HS-5 (cell line): ENCODE results near the gene GOLGA8O.
"Not testable (repeated sequence)": the region's sequence is repeated elsewhere in the genome, so short reads cannot be mapped to it uniquely, and the experiment has no call there.

Experiments
- DNase-seq: peaks from one replicate; pipeline ENCODE4 v3.0.0-alpha.2; 2012; ENCODE audit warnings: low read depth

GOLGA8O gene

GRCh38 chr15:32455534-32455933 lies at the start of gene GOLGA8O:
Gene GOLGA8O (minus strand): TSS chr15:32455634. CDS start chr15:32455536, 98 bp downstream.
- not testable (repeated sequence) for DNase-seq

DNA sequence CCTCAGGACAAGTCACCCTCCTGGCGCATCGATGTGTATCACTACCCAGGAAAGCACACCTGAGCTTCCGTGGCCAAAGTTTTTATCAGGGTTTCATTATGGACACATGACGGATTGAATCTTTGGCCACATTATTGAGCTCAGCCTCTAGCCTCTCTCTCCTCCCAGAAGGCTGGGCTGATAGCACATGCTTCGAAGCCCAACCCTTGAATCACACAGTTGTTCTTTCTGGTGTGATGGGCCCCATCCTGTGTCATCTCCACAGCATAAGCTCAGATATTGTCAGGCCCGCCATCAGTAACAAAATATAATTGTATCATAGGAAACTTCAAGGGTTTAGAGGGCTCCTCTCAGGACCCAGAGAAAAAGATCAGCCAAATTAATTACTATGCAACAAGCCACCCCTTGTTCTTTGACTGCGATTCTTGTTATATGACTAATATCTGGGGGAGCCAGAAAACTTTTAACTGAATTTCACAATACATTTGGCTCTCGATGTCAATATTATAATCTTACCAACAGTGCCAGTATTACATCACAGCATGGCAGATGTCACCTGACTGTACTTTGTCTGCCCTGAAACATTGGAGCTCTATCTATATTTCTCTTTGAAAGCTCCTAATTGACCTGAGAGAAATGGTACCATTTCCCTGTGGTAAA lies 48.8 kb upstream of the GOLGA8O start:
- DNase-seq, result not testable (repeated sequence)

GRCh38 chr15:32502946-32503345 lies 47.5 kb upstream of the GOLGA8O start:
- not testable (repeated sequence) for DNase-seq

- DNase-seq, result not testable (repeated sequence)
Measured at GRCh38 chr15:32492768-32493167, 37.3 kb upstream of the GOLGA8O start.

GRCh38 chr15:32486474-32486873 lies 31.0 kb upstream of the GOLGA8O start:
- not testable (repeated sequence) for DNase-seq

DNA sequence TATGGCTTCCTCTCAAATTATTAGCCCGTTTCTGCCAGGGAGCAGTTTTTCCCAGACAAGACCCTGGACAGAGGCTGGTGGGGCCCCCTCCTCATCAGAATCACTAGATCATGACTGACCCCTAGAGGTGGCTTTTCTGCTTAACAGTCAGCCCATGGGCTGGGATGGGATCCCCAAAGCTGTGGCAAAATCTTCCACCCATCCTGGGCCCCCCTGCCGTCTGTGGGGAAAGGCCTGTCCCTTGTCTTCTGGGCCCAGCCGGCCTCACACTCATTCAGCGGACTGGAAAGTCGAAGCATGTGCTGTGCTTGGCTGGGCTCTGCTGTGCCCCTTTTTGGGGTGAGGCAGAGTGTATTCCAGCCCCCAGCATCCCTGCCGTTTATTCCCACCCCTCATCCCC lies 27.9 kb upstream of the GOLGA8O start:
- not testable (repeated sequence) for DNase-seq

DNA sequence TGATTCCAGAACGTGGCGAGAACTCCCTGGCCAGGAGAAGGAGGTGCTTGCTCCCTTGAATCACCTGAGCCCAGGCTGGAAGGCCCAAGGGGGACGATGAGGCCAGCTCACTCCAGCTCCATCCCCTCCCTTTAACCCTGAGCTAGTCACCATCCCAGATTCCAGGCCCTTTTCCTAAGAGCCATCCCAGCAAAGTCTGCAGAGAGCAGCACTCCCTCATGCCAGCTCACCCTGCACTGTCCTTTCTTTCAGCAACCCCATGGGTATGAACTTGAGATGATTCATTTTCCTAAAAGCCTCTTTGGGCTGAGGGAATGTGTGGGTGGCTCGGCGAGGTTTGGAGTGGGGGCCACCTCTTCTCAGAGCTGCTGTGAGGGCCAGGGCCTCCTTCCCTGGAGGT lies 26.2 kb upstream of the GOLGA8O start:
- not testable (repeated sequence) for DNase-seq

DNA sequence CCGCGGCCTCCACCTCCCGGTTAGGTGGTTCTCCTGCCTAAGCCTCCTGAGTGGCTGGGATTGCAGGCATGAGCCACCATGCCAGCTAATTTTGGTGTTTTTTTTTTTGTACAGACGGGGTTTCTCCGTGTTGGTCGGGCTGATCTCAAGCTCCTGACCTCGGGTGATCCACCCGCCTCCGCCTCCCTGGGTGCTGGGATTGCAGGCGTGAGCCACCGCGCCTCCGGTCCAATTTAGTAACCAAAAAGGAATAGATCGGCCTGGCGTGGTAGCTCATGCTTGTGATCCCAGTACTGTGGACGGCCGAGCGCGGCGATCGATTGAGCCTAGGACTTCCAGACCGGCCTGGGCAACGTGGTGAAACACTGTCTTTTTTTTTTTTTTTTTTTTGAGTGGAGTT lies 12.6 kb upstream of the GOLGA8O start:
- DNase-seq, result not testable (repeated sequence)

GRCh38 chr15:32440445-32440977 lies 14.9 kb downstream of the GOLGA8O start:
- not testable (repeated sequence) for DNase-seq

DNA sequence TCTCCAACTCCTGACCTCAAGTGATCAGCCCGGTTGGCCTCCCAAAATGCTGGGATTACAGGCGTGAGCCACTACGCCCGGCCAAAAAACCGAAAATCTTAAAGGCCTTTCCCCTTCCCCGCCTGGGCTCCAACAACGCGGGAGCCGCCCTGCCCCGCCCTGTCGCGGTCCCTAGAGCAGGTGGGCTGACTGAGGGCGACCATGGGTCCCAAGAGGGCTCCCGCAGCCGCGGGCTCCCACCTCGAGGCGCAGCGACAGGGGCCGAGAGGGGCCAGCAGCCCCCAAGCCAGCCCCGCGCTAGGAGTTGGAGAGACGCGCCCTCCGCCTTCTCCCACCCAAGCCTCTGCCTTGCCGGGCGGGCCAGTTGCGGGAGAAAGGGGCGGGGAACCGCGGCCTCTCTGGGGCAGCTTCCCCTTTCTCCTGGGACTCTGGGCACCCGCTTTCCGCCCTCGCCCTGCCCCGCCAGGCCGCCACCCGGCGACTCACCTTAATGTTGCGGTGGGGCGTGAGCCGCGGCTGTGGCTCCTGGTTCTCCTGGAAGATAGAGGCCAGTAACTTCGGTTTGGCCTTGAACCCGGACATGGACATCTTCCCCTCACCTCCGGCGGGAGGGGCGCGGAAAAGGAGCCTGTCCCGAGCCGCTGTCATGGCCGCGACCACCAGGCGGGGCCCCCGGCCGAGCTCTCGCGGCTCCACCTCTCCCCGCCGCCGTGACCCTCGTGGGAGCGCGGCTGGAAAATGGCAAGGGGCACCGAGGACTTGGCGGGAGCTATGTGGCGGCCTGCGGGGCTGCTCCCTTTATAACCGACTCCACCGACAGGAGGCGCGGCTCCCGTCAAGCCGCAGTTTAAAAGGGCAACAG lies 21.1 kb downstream of the GOLGA8O start:
- not testable (repeated sequence) for DNase-seq

DNA sequence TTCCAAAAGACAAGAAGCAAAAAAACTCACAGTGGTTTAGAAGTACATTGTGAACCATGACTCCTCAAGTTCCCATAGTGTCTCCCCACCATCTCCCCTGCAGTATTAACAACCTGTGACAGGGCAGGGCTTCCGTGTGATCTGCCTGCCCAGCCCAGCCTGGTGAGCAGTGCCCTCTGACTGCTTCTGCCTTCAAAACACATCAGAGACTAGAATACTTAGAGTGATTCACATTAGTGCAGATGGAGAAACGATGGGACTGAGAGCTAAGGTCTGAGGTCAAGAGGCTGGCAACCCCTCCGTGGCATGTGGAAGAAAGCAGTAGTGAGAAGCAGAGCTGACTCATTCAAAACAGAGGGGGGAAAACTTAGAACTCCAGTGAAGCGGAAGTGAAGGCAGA lies 27.8 kb downstream of the GOLGA8O start:
- DNase-seq, result not testable (repeated sequence)

DNA sequence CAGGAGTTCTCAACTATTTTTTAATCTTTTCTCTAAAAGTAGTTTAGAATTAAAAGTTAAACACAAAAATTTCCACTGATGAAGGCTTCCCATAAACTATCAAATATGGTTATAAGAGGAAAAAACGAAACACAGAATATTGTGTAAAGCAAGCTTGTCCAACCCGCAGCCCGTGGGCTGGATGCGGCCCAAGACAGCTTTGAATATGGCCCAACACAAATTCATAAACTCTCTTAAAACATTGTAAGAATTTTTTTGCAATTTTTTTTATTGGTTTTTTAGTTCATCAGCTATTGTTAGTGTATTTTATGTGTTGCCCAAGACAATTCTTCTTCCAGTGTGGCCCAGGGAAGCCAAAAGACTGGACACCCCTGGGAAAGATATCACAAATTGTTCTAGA lies 28.9 kb downstream of the GOLGA8O start:
- DNase-seq, result not testable (repeated sequence)

- not testable (repeated sequence) for DNase-seq
Measured at GRCh38 chr15:32407903-32408302, 47.5 kb downstream of the GOLGA8O start.

DNA sequence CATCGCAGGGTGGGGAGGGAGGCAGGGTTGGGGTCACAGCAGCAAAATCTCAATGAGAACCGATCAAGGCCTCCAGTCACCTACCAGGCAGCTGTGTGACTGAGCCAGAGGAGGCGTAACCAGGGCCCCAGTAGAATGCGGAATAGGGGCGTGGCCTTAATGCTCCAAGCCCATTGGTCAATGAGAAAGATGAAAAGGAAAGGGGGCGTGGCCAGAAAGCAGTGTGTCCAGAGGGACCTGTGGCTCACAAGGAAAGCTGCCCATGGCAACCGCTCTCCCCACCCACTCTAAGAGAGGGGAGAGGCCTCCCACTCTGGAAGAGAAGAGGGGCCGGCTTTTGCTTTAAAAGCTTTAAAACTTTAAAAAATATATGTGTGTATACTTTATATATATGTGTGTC lies 52.2 kb downstream of the GOLGA8O start, which contains the start of gene GOLGA8K:
Gene GOLGA8K (minus strand): TSS at position 101 of the 400 bp plus-strand sequence. CDS start 98 bp downstream, at position 3.
- not testable (repeated sequence) for DNase-seq

GRCh38 chr15:32396522-32396921 lies 58.9 kb downstream of the GOLGA8O start:
- not testable (repeated sequence) for DNase-seq
